Measurements from ENCODE around the gene SPRYD4.
"Not testable (repeated sequence)": the region's sequence is repeated elsewhere in the genome, so short reads cannot be mapped to it uniquely, and the experiment has no call there.

The SPRYD4 gene

DNA sequence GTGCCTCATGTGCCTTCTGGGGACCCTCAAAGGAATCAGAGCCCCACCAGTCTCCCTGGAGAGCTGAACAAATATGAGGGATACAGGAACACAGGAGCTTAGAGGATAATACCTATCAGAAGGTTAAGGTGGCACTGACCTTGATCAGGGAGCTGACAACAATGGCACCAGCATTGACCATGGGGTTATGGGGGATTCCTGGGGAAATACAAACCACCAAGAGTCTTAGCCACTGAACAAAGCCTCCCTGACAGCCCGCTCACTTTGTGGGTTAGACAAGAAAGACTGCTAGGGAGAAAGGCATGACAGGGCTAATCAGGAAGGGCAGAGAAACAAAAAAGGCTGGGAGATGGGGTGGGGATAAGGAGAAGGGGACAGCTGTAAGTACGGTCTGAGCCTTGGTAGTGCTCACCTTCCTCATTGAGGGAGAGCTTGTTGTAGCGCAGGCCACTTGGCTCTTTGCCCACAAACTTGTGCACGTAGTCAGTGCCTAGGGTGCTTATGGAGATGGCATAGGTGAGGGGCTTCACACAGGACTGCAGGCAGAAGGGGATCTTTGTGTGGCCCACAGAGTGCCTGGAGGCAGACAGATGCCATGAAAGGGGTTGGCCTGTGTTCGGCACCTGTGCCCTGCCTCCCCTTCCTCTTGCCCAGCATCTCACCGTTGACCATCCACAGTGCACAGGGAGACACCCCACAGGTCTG is 9.3 kb downstream of the SPRYD4 start:
- no peak for DNase-seq

DNA sequence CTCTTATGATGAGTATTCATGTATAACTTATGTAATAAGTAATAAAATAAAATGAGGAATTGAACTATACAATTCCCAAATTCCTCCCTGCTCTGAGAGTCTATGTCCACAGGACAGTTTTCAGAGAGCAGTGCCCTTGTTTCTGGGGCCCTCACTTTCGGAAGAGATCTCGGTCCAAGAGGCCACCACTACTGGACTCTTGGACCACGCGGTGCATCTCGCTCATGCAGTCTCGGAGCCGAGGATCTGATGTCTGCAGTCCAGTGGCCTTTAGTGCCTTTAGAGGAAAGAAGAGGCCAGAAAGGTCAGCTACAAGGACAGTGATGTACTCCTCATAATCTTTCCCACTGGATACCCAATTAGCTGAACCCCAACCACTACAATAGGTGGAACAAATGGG is 11.2 kb downstream of the SPRYD4 start:
- DNase-seq: no peak

GRCh38 chr12:56484566-56484965 is 16.2 kb downstream of the SPRYD4 start:
- DNase-seq: no peak

DNA sequence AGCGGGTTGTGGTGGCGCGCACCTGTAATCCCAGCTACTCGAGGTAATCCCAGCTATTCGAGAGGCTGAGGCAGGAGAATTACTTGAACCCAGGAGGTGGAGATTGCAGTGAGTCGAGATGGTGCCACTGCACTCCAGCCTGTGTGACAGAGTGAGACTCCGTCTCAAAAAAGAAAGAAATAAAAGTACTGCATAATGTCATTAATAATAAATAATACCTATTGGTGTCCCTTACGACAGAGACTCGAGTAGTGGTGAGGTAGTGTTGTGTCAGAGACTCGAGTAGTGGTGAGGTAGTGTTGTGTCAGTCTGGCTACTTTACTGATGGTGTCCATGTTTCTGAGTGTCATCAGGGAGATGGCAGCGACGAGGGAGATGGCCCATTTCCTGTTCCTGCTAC is 18.3 kb downstream of the SPRYD4 start:
- no peak for DNase-seq

- DNase-seq: no peak
Observed at GRCh38 chr12:56487448-56488040, 19.2 kb downstream of the SPRYD4 start.

GRCh38 chr12:56488041-56488955 is 19.9 kb downstream of the SPRYD4 start, which contains the start of gene GLS2:
Gene GLS2 (minus strand): TSS chr12:56488161. CDS start chr12:56488118, 43 bp downstream.
- peak; percentile 65 for DNase-seq

GRCh38 chr12:56490360-56490759 is 22.0 kb downstream of the SPRYD4 start:
- DNase-seq: no peak

GRCh38 chr12:56493409-56494105 is 25.2 kb downstream of the SPRYD4 start:
- DNase-seq: not testable (repeated sequence)

GRCh38 chr12:56494106-56494415 is 25.7 kb downstream of the SPRYD4 start:
- DNase-seq: not testable (repeated sequence)

- not testable (repeated sequence) for DNase-seq
Observed at GRCh38 chr12:56494481-56494880, 26.1 kb downstream of the SPRYD4 start.

- peak; percentile 26 for DNase-seq
Observed at GRCh38 chr12:56496704-56497103, 28.3 kb downstream of the SPRYD4 start.

GRCh38 chr12:56498126-56498902 is 29.9 kb downstream of the SPRYD4 start:
- not testable (repeated sequence) for DNase-seq

DNA sequence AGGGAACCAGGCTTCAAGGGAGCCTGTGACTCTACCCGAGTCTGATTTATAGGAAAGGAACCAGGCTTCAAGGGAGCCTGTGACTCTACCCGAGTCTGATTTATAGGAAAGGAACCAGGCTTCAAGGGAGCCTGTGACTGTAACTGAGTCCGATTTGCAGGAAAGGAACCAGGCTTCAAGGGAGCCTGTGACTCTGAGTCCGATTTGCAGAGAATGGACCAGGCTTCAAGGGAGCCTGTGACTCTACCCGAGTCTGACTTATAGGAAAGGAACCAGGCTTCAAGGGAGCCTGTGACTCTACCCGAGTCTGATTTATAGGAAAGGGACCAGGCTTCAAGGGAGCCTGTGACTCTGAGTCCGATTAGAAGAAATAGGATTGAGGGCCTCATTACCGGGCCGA is 31.1 kb downstream of the SPRYD4 start:
- not testable (repeated sequence) for DNase-seq

DNA sequence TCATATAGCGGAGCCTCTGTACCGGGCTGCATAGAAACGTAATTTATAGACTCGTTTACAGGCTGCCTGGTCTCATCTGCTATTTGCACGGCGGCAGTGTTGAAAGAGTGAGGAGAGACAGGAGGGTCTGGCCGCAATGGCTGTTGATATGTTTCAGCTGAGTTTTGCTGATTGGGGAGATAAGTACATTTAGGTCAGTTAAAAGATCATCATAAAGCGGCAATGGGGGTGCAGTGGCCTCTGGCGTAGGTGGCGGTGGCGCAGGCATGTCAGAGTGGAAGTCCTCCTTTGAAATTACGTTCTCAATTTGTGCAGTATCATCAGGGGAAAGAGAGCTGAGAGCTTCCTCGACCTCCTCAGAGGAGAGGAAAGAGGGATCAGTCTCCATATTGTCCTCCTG is 31.5 kb downstream of the SPRYD4 start:
- DNase-seq: not testable (repeated sequence)

DNA sequence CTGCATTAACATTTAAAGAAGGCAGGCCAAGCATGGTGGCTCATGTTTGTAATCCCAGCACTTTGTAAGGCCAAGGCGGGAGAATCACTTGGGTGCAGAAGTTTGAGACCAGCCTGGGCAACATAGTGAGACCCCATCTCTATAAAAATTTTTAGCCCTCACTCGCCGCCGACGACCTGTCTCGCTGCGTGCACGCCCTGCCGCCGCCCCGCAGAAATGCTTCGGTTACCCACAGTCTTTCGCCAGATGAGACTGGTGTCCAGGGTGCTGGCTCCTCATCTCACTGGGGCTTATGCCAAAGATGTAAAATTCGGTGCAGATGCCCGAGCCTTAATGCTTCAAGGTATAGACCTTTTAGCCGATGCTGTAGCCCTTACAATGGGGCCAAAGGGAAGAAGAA is 42.4 kb downstream of the SPRYD4 start:
- DNase-seq: no peak

- not testable (repeated sequence) for DNase-seq
Observed at GRCh38 chr12:56514014-56514318, 45.6 kb downstream of the SPRYD4 start.

GRCh38 chr12:56517854-56518253 is 49.5 kb downstream of the SPRYD4 start:
- DNase-seq: no peak

GRCh38 chr12:56518570-56518969 is 50.2 kb downstream of the SPRYD4 start:
- DNase-seq: no peak

- DNase-seq: no peak
Observed at GRCh38 chr12:56520048-56520447, 51.7 kb downstream of the SPRYD4 start.

DNA sequence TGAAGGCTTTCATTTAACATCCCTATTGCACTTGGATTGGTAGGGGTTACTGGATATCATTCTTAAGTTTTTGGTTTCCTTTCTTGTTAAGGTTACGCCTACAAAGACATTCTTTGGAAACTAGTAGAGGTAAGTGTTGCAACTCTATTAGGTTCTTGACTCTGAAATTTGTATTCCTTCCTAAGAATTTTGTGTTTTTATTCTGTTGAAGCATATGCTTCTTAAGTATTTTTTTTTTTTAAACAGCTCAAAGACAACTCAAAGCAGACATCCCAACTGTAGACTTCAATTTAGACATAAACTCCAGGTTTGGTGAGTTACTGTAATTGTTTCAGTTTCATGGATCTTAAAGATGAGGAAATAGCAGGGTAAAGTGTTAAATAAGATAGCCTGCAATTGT is 52.1 kb downstream of the SPRYD4 start:
- DNase-seq: no peak

DNA sequence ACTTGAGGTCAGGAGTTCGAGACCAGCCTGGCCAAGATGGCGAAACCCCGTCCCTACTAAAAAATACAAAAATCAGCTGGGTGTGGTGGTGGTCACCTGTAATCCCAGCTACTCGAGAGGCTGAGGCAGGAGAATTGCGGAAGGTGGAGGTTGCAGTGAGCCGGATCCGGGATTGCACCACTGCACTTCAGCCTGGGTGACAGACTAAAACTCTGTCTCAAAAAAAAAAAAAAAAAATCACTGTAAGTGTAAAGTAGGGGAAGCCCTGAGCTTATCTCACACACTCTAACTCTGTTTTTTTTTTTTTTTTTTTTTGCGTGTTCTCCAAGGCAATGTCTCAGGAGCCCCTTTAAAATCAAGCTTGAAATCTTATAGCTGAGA is 52.8 kb downstream of the SPRYD4 start:
- DNase-seq: no peak

DNA sequence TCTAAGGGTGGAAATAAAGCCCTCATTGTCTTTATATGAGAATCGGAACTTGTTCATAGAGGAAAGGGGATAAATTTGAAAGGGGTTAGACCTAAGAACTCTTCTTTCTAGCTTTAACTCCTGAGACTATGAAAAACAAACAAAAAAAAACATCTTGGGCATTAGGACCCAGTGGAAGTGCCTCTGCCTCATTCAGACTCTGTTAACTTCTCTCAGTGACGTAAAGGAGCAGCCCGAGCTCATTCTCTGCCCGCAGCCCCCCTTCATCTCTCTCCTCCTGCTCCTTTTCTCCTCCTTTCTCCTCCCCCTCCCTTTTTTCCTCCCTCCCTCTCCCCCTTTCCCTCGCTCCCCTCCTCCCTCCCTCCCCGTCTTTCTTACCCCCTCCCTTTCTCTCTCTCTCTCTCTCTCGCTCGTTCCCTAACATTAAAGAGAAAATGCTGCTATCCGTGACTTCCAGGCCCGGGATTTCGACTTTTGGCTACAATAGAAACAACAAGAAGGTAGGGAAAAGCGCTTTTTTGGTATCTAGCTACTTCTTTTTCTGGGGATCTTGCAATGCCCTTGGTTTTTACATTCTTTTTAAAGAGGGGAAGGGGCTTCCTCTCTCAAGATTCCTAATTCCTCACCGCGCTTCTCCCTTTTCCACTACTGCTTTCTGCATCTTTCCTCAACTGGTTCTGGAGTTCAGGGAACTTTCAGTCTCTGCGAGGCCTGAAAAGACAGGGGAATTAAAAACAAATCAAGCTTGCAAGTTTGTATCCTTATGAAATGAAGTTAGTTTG is 53.4 kb downstream of the SPRYD4 start, which contains the start of gene RBMS2:
Gene RBMS2, plus strand, starts transcription at position 231 of the 782 bp plus-strand sequence. Its CDS starts 204 bp downstream, at position 435.
- peak; percentile 25 for DNase-seq

Data from hematopoietic multipotent progenitor cell treated with erythropoietin and hydrocortisone succinate and interleukin-3 and kit ligand, for 8 days (in vitro differentiated cells).